K562 (cell line): ENCODE data around the gene DOCK4. TPM values are rescaled to one million over a fixed set of nuclear protein-coding genes. Genes with fewer than 3 reads are reported as not detected.

ENCODE experiments used
- ATAC-seq: fragments of 200-7000 bp; cut with Tn5 transposase; 3 replicates; pipeline ENCODE4 v1.9.1; 2020; ENCODE audit warnings: moderate library complexity
- BruUV-seq: library from RNA; stranded (reverse); fragments of 400-500 nt; replicated peaks from 2 replicates; lab custom pipeline; 2021; lab: Mats Ljungman, UMichigan
- CTCF ChIA-PET: fragments of 300-600 bp; formaldehyde crosslinking; extraction: SDS; loops from one replicate; lab custom pipeline; 2021; ENCODE audit warnings: low intra/inter-chr PET ratio; lab: Yijun Ruan, JAX
- POLR2A ChIA-PET: fragments of 300-600, 350-650 bp; sonication (Branson Sonifier 250); formaldehyde crosslinking; extraction: SDS; loops from one replicate; lab custom pipeline; 2021; ENCODE audit warnings: antibody characterized with exemption, inconsistent platforms; lab: Yijun Ruan, JAX
- DNase-seq, 4 experiments: peaks; one replicate each; pipeline versions ENCODE4 v3.0.0 to v3.0.0-alpha.2; 2011 to 2018; ENCODE audit warnings: low spot score in 3 of 4, mixed read lengths in 3 of 4; ENCODE audit errors: extremely low read depth in 1 of 4
- FAIRE-seq: peaks from 2 replicates; lab custom pipeline; 2011; peaks lifted over from hg19 to GRCh38; lab: Jason Lieb, UNC
- H2AFZ ChIP-seq: 2 replicates; pipeline ENCODE4 v1.6.0; 2011; ENCODE audit warnings: low read depth, low read length, control low read depth, inconsistent platforms
- H3K27ac ChIP-seq: fragments of 200-600 bp; 3 replicates; pipeline ENCODE4 v1.8.0; 2011; ENCODE audit warnings: low read depth, mild to moderate bottlenecking, control low read depth, inconsistent platforms, low read length, moderate library complexity, mixed read lengths; ENCODE audit errors: extremely low read depth
- H3K27me3 ChIP-seq, 2 experiments: fragments of 300-600 bp in 1 of 2; 2 replicates in 1 of 2; 3 replicates in 1 of 2; pipeline versions ENCODE4 v1.6.0 to v1.8.0; 2011; ENCODE audit warnings: inconsistent platforms in 2 of 2, low read length in 2 of 2, mild to moderate bottlenecking in 1 of 2, mixed read lengths in 1 of 2, moderate library complexity in 1 of 2; ENCODE audit not compliant: control insufficient read depth in 2 of 2, insufficient read depth in 2 of 2
- H3K36me3 ChIP-seq: fragments of 300-600 bp; 3 replicates; pipeline ENCODE4 v1.8.0; 2011; ENCODE audit warnings: mild to moderate bottlenecking, low read length, inconsistent platforms; ENCODE audit not compliant: control insufficient read depth, insufficient read depth
- H3K4me1 ChIP-seq, 2 experiments: fragments of 200-600 bp in 1 of 2; replicated peaks in 1 of 2; 2 replicates in 1 of 2; 3 replicates in 1 of 2; pipeline versions ENCODE4 v1.5.1 to v1.8.0; 2011; ENCODE audit warnings: inconsistent platforms in 2 of 2, low read length in 2 of 2, mild to moderate bottlenecking in 1 of 2, mixed read lengths in 1 of 2, moderate library complexity in 1 of 2; ENCODE audit not compliant: control insufficient read depth in 2 of 2, insufficient read depth in 2 of 2
- H3K4me2 ChIP-seq: 2 replicates; pipeline ENCODE4 v1.6.1; 2011; ENCODE audit warnings: low read length, control low read depth, inconsistent platforms, mixed read lengths; ENCODE audit not compliant: insufficient read depth
- H3K4me3 ChIP-seq: fragments of 200-600 bp; sonication (generic), shearing (Covaris generic); 2 replicates; pipeline ENCODE4 v1.5.1; 2016; ENCODE audit warnings: control low read depth, inconsistent platforms
- H3K79me2 ChIP-seq: fragments of 200-600 bp; 3 replicates; pipeline ENCODE4 v1.8.0; 2011; ENCODE audit warnings: low read length, inconsistent platforms; ENCODE audit not compliant: control insufficient read depth, insufficient read depth
- H3K9ac ChIP-seq, 2 experiments: 2 replicates each; pipeline versions ENCODE4 v1.6.0 to v1.6.1; 2011; ENCODE audit warnings: low read depth in 2 of 2, low read length in 2 of 2, control low read depth in 1 of 2, inconsistent platforms in 1 of 2, mild to moderate bottlenecking in 1 of 2, mixed read lengths in 1 of 2; ENCODE audit not compliant: insufficient read depth in 1 of 2
- H3K9me1 ChIP-seq: one replicate; pipeline ENCODE4 v1.6.0; 2011; ENCODE audit warnings: inconsistent platforms, mild to moderate bottlenecking, low read length, moderate library complexity; ENCODE audit not compliant: control insufficient read depth, insufficient read depth
- H3K9me3 ChIP-seq: replicated peaks from 2 replicates; pipeline ENCODE4 v1.5.1; 2011; ENCODE audit warnings: low read depth, low read length, inconsistent platforms; ENCODE audit not compliant: control insufficient read depth, insufficient read depth
- H4K20me1 ChIP-seq: replicated peaks from 2 replicates; pipeline ENCODE4 v1.6.1; 2011; ENCODE audit warnings: low read length, inconsistent platforms, mixed read lengths; ENCODE audit not compliant: control insufficient read depth, insufficient read depth
- ADNP ChIP-seq: fragments of 200-800 bp; sonication (Bioruptor generic); IDR thresholded peaks from 2 replicates; pipeline ENCODE4 v1.6.1; 2016; ENCODE audit warnings: missing genetic modification characterization, missing compliant biosample characterization
- CBX1 ChIP-seq: sonication (generic); IDR thresholded peaks from 2 replicates; pipeline ENCODE4 v1.6.1; 2016; ENCODE audit warnings: antibody characterized with exemption, low read depth, mild to moderate bottlenecking
- CREBBP ChIP-seq: IDR thresholded peaks from one replicate; pipeline ENCODE4 v1.6.1; 2012; ENCODE audit warnings: low read depth, mild to moderate bottlenecking, control low read depth, inconsistent platforms, low read length
- ELF1 ChIP-seq: fragments of 200-800 bp; sonication (Bioruptor generic); IDR thresholded peaks from 2 replicates; pipeline ENCODE4 v1.6.1; 2016; ENCODE audit warnings: missing genetic modification characterization, missing compliant biosample characterization
- ESRRB ChIP-seq: fragments of 250-450 bp; sonication (Bioruptor Pico); IDR thresholded peaks from 2 replicates; pipeline ENCODE4 v1.5.0; 2020; ENCODE audit warnings: mild to moderate bottlenecking, moderate library complexity, borderline replicate concordance
- HNRNPUL1 ChIP-seq: fragments of 200-400 bp; formaldehyde crosslinking; IDR thresholded peaks from 2 replicates; pipeline ENCODE4 v1.6.1; 2017; ENCODE audit warnings: low read length
- IFI16 ChIP-seq: fragments of 250-450 bp; sonication (Bioruptor Pico); IDR thresholded peaks from 2 replicates; pipeline ENCODE4 v2.1.2; 2022; ENCODE audit warnings: mild to moderate bottlenecking, inconsistent platforms
- KDM1A ChIP-seq, 2 experiments: fragments of 450-650 bp; IDR thresholded peaks; 2 replicates each; pipeline ENCODE4 v1.6.1; 2016; ENCODE audit warnings: mild to moderate bottlenecking in 2 of 2
- LCOR ChIP-seq: sonication (generic); formaldehyde crosslinking; IDR thresholded peaks from 2 replicates; pipeline ENCODE4 v1.8.0; 2022; ENCODE audit warnings: mild to moderate bottlenecking, missing genetic modification reagents
- NCOA4 ChIP-seq: fragments of 450-650 bp; IDR thresholded peaks from 2 replicates; pipeline ENCODE4 v1.6.1; 2018; ENCODE audit warnings: mild to moderate bottlenecking; ENCODE audit not compliant: partially characterized antibody
- OTX1 ChIP-seq: fragments of 450-650 bp; formaldehyde crosslinking; IDR thresholded peaks from 2 replicates; pipeline ENCODE4 v1.4.0; 2022; ENCODE audit warnings: mild to moderate bottlenecking
- POU5F1 ChIP-seq: fragments of 150-350 bp; IDR thresholded peaks from 2 replicates; pipeline ENCODE4 v1.6.1; 2014; ENCODE audit warnings: borderline replicate concordance, low read length, low read depth, mild to moderate bottlenecking; ENCODE audit not compliant: partially characterized antibody
- RBM22 ChIP-seq: fragments of 200-400 bp; formaldehyde crosslinking; IDR thresholded peaks from 2 replicates; pipeline ENCODE4 v1.6.1; 2018; ENCODE audit warnings: low read length, low read depth; ENCODE audit not compliant: poor library complexity, severe bottlenecking
- ZFP1 ChIP-seq: fragments of 450-650 bp; formaldehyde crosslinking; IDR thresholded peaks from 2 replicates; pipeline ENCODE4 v1.4.0; 2020; ENCODE audit warnings: mild to moderate bottlenecking, mixed read lengths
- ZNF717 ChIP-seq: fragments of 250-450 bp; sonication (Bioruptor Pico); IDR thresholded peaks from 2 replicates; pipeline ENCODE4 v1.5.0; 2021
- WGBS: fragments of 100-300 bp; shearing (Covaris generic); methylation state at CpG from one replicate; pipeline ENCODE4 v1.1.6; 2016; ENCODE audit warnings: low coverage, mixed read lengths; ENCODE audit not compliant: insufficient coverage; ENCODE audit errors: missing lambda C conversion rate; 5-methylcytosine and 5-hydroxymethylcytosine counted together
- in situ Hi-C: fragments of 300-500 bp; cut with MboI; formaldehyde crosslinking; loops from 4 replicates; pipeline ENCODE4 v1.15.0; 2018; ENCODE audit warnings: inconsistent platforms, mixed read lengths
- intact Hi-C: fragments of 100-400 bp; cut with micrococcal nuclease; formaldehyde crosslinking; loops from 2 replicates; pipeline ENCODE4 v1.14.2; 2022
- polyA plus RNA-seq, 8 experiments: library from polyadenylated mRNA; depleted of rRNA in 4 of 8; stranded (reverse) in 5 of 8; unstranded in 3 of 8; fragments of >200 nt; fragmentation: Nextera tagmentation in 2 of 8; fragmentation: Illumina TruSeq in 1 of 8; extraction: Ambion mirVana in 2 of 8; extraction: Trizol in 1 of 8; gene quantifications; 2 replicates each; pipeline versions ENCODE4 v1.2.1 to v1.2.3, GENCODE V29; 2011 to 2014; ENCODE audit warnings: inconsistent platforms in 1 of 8, missing spikeins in 1 of 8
- total RNA-seq, 7 experiments: library from RNA; depleted of rRNA in 6 of 7; stranded (reverse); fragments of >200 nt in 6 of 7; fragmentation: Illumina TruSeq in 2 of 7; extraction: Trizol in 2 of 7; gene quantifications; 2 replicates each; pipeline versions ENCODE4 v1.2.1 to v1.2.3, GENCODE V29; 2011 to 2021; ENCODE audit warnings: low replicate concordance in 1 of 7
- TF ChIP-seq, protein P1 (sequence below): fragments of 450-650 bp; formaldehyde crosslinking; IDR thresholded peaks from 2 replicates; pipeline ENCODE4 v1.4.0; 2020; ENCODE audit warnings: mild to moderate bottlenecking, moderate library complexity
- TF ChIP-seq, protein P2 (sequence below): sonication (generic); IDR thresholded peaks from 2 replicates; pipeline ENCODE4 v1.6.1; 2016
- TF ChIP-seq, protein P3 (sequence below): fragments of 250-450 bp; sonication (Bioruptor Pico); IDR thresholded peaks from 2 replicates; pipeline ENCODE4 v1.8.0; 2022; ENCODE audit warnings: inconsistent platforms
- TF ChIP-seq, protein P4 (sequence below): fragments of 250-450 bp; sonication (Bioruptor Pico); IDR thresholded peaks from 2 replicates; pipeline ENCODE4 v1.8.0; 2021; ENCODE audit warnings: borderline replicate concordance, mild to moderate bottlenecking, moderate library complexity; ENCODE audit not compliant: poor library complexity, severe bottlenecking

Gene DOCK4
- total and polyA plus RNA-seq, 9 of the 15 experiments (the other 6 are each of a cell fraction or from before 2014, with no cell fraction given): 0.42 to 5.7 (median 2.3) TPM

DNA sequence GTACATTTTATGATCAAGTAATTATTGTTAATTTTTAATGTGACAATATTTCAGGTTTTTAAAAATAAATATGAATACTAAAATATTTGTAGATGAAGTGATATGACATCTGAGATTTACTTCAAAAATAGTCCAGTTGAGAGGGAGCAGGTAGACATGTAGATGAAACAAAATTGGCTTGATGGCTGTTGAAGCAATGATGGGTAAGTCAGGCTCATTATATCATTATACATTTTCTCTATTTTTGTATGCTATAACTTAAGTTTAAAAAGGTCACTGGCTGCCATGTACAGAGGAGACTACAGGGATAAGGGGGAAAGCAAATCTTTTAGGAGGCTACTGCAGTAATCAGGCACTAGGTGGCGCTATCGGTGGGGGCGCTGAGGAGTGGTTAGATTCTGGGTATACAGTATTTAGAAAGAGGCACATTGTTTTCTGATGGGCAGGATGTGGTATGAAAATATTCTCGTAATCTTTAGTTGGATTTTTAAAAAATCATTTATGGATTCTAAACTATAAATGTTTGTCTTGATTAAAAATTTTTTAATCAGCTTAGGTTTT lies 454.1 kb downstream of the DOCK4 start:
- no TSS peak for BruUV-seq
- Histone ChIP-seq H3K9ac (no peak overlapping the region), H3K9me3 (no peaks in the 10 kb centered on the region), H4K20me1 (no peaks in the 10 kb centered on the region), H3K9me1 (no peaks in the 10 kb centered on the region), H3K4me1 (no peaks in the 10 kb centered on the region), H2AFZ (no peak overlapping the region), H3K4me3 (no peak overlapping the region), H3K27ac (no peak overlapping the region), H3K36me3 (no peaks in the 10 kb centered on the region), H3K79me2 (no peaks in the 10 kb centered on the region), H3K4me2 (no peak overlapping the region), H3K27me3 (peaks cover 3 to 9% of the 10 kb centered on the region in 2 experiments; a peak in 1 of 5 replicates)
- POLR2A ChIA-PET: interaction anchor here (0.6 to 1.3 kb wide), 2 partner anchors 22 to 1397 kb away, joined by 3 to 5 read pairs; no protein-coding TSS in a partner anchor
- peak; percentile 99 for ATAC-seq
- FAIRE-seq: peak; percentile 83
- peak; percentile 85 to 93 (median 89) for DNase-seq
- intact Hi-C loops: loop anchor here (2.0 to 5.0 kb wide), 4 partner anchors 17 to 1147 kb away; no protein-coding TSS in a partner anchor
- in situ Hi-C loops: loop anchor here (10.0 to 25.0 kb wide), 2 partner anchors 643 to 1135 kb away; no protein-coding TSS in a partner anchor
- WGBS: under 1% methylated on average over 4 of the region's 4 CpGs
- CTCF ChIA-PET: interaction anchor here (0.6 to 2.0 kb wide), 8 partner anchors 11 to 1407 kb away, joined by 3 to 7 read pairs (median 4); no protein-coding TSS in a partner anchor
- peak in 1 of 2 experiments; percentile 14; a peak in 2 of 4 replicates for TF ChIP-seq KDM1A (IDR thresholded peaks at IDR 0.05)
- TF ChIP-seq, protein P1, sequence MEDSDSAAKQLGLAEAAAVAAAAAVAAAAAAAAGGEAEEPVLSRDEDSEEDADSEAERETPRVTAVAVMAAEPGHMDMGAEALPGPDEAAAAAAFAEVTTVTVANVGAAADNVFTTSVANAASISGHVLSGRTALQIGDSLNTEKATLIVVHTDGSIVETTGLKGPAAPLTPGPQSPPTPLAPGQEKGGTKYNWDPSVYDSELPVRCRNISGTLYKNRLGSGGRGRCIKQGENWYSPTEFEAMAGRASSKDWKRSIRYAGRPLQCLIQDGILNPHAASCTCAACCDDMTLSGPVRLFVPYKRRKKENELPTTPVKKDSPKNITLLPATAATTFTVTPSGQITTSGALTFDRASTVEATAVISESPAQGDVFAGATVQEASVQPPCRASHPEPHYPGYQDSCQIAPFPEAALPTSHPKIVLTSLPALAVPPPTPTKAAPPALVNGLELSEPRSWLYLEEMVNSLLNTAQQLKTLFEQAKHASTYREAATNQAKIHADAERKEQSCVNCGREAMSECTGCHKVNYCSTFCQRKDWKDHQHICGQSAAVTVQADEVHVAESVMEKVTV (CRISPR knock-in tag): peak; percentile 69
- TF ChIP-seq ADNP (tag): no peak
- TF ChIP-seq, protein P2, sequence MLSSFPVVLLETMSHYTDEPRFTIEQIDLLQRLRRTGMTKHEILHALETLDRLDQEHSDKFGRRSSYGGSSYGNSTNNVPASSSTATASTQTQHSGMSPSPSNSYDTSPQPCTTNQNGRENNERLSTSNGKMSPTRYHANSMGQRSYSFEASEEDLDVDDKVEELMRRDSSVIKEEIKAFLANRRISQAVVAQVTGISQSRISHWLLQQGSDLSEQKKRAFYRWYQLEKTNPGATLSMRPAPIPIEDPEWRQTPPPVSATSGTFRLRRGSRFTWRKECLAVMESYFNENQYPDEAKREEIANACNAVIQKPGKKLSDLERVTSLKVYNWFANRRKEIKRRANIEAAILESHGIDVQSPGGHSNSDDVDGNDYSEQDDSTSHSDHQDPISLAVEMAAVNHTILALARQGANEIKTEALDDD: no peak
- TF ChIP-seq ESRRB (CRISPR knock-in tag): no peak
- no peak for TF ChIP-seq RBM22
- no peak for TF ChIP-seq ZNF717 (CRISPR knock-in tag)
- no peak for TF ChIP-seq CBX1
- no peak for TF ChIP-seq ZFP1 (CRISPR knock-in tag)
- TF ChIP-seq NCOA4: no peak
- TF ChIP-seq HNRNPUL1: no peak
- no peak for TF ChIP-seq LCOR
- TF ChIP-seq, protein P3, sequence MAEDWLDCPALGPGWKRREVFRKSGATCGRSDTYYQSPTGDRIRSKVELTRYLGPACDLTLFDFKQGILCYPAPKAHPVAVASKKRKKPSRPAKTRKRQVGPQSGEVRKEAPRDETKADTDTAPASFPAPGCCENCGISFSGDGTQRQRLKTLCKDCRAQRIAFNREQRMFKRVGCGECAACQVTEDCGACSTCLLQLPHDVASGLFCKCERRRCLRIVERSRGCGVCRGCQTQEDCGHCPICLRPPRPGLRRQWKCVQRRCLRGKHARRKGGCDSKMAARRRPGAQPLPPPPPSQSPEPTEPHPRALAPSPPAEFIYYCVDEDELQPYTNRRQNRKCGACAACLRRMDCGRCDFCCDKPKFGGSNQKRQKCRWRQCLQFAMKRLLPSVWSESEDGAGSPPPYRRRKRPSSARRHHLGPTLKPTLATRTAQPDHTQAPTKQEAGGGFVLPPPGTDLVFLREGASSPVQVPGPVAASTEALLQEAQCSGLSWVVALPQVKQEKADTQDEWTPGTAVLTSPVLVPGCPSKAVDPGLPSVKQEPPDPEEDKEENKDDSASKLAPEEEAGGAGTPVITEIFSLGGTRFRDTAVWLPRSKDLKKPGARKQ: no peak
- no peak for TF ChIP-seq POU5F1
- TF ChIP-seq OTX1 (CRISPR knock-in tag): no peak
- no peak for TF ChIP-seq IFI16 (CRISPR knock-in tag)
- no peak for TF ChIP-seq ELF1 (tag)
- TF ChIP-seq CREBBP: no peak
- TF ChIP-seq, protein P4, sequence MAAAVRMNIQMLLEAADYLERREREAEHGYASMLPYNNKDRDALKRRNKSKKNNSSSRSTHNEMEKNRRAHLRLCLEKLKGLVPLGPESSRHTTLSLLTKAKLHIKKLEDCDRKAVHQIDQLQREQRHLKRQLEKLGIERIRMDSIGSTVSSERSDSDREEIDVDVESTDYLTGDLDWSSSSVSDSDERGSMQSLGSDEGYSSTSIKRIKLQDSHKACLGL (CRISPR knock-in tag): no peak
